GM13977 (cell line): ENCODE measurements around the gene SART1.

Source experiments
- DNase-seq: peaks from one replicate; pipeline ENCODE4 v3.0.0; 2012; ENCODE audit warnings: low spot score
- CTCF ChIP-seq: IDR thresholded peaks from 2 replicates; pipeline ENCODE4 v1.5.1; 2012; ENCODE audit warnings: mild to moderate bottlenecking, control low read depth; ENCODE audit not compliant: insufficient read depth; ENCODE audit errors: extremely low read depth, missing control alignments
- in situ Hi-C: fragments of 300-500 bp; cut with MboI; formaldehyde crosslinking; loops from one replicate; pipeline ENCODE4 v1.12.0; 2022; ENCODE audit warnings: low sequenced_read_pairs, low pct_unique_long_range_greater_than_20kb, mixed read lengths, inconsistent platforms; ENCODE audit not compliant: unreplicated experiment

SART1 gene

GRCh38 chr11:65944191-65944590, 17.3 kb upstream of the SART1 start:
- no peak for DNase-seq
- in situ Hi-C loops: no loop called here
- no peak for TF ChIP-seq CTCF

GRCh38 chr11:65944767-65945166, 16.8 kb upstream of the SART1 start:
- no peak for TF ChIP-seq CTCF
- DNase-seq: no peak
- in situ Hi-C loops: no loop called here

- in situ Hi-C loops: no loop called here
- DNase-seq: no peak
- TF ChIP-seq CTCF: no peak
Observed at GRCh38 chr11:65945430-65945911, 16.1 kb upstream of the SART1 start, which contains the start of gene TSGA10IP. TSGA10IP (plus strand) TSS chr11:65945480; CDS start chr11:65945676, 196 bp downstream.

GRCh38 chr11:65945941-65946558, 15.5 kb upstream of the SART1 start:
- in situ Hi-C loops: no loop called here
- DNase-seq: no peak
- no peak for TF ChIP-seq CTCF

GRCh38 chr11:65946655-65947054, 14.9 kb upstream of the SART1 start:
- in situ Hi-C loops: no loop called here
- no peak for DNase-seq
- TF ChIP-seq CTCF: no peak

GRCh38 chr11:65947133-65947532, 14.4 kb upstream of the SART1 start:
- DNase-seq: no peak
- TF ChIP-seq CTCF: no peak
- in situ Hi-C loops: no loop called here
